ENCODE measurements around the gene MUC4.
"Not testable (repeated sequence)": the region's sequence is repeated elsewhere in the genome, so short reads cannot be mapped to it uniquely, and the experiment has no call there.

MUC4 gene

GRCh38 chr3:195834675-195835583 is 23.2 kb upstream of the MUC4 start:
- DNase-seq: no peak

GRCh38 chr3:195829897-195830254 is 18.1 kb upstream of the MUC4 start:
- DNase-seq: no peak

GRCh38 chr3:195828762-195829161 is 17.0 kb upstream of the MUC4 start:
- DNase-seq: no peak

GRCh38 chr3:195825857-195826804 is 14.4 kb upstream of the MUC4 start:
- DNase-seq: no peak

GRCh38 chr3:195825191-195825588 is 13.5 kb upstream of the MUC4 start:
- no peak for DNase-seq

GRCh38 chr3:195824425-195825190 is 12.9 kb upstream of the MUC4 start:
- DNase-seq: not testable (repeated sequence)

- peak; percentile 22 for DNase-seq
These were observed 12.3 kb upstream of the MUC4 start for GRCh38 chr3:195823999-195824398.

GRCh38 chr3:195823280-195823679 is 11.6 kb upstream of the MUC4 start:
- DNase-seq: no peak

- no peak for DNase-seq
These were observed 10.5 kb upstream of the MUC4 start for GRCh38 chr3:195822131-195822696.

GRCh38 chr3:195821403-195822130 is 9.8 kb upstream of the MUC4 start:
- DNase-seq: no peak

- DNase-seq: no peak
These were observed 9.2 kb upstream of the MUC4 start for GRCh38 chr3:195820901-195821300.

- DNase-seq: no peak
These were observed 8.5 kb upstream of the MUC4 start for GRCh38 chr3:195820186-195820585.

GRCh38 chr3:195818301-195818700 is 6.6 kb upstream of the MUC4 start:
- no peak for DNase-seq

- no peak for DNase-seq
These were observed 5.9 kb upstream of the MUC4 start for GRCh38 chr3:195817578-195818135.

- not testable (repeated sequence) for DNase-seq
These were observed 4.7 kb upstream of the MUC4 start for GRCh38 chr3:195816276-195816913.

- DNase-seq: no peak
These were observed 3.5 kb upstream of the MUC4 start for GRCh38 chr3:195815169-195815771.

- DNase-seq: no peak
These were observed 2.3 kb upstream of the MUC4 start for GRCh38 chr3:195813916-195814640.

- no peak for DNase-seq
These were observed 637 bp upstream of the MUC4 start for GRCh38 chr3:195812366-195812765.

- no peak for DNase-seq
These were observed 1.3 kb downstream of the MUC4 start for GRCh38 chr3:195810455-195810845.

All from NCI-H345 (cell line).